PC-3 (cell line): ENCODE data around the gene CD300LB.

Source experiments
- CTCF ChIP-seq: fragments of 300-600 bp; sonication (generic); conservative IDR thresholded peaks from 2 replicates; pipeline ENCODE4 v1.5.1; 2017; ENCODE audit warnings: antibody characterized with exemption, low read depth, mild to moderate bottlenecking, low read length
- EZH2 ChIP-seq: fragments of 300-600 bp; sonication (generic); IDR thresholded peaks from one replicate; pipeline ENCODE4 v1.6.1; 2017; ENCODE audit warnings: antibody characterized with exemption, mild to moderate bottlenecking, low read length; ENCODE audit not compliant: unreplicated experiment

- TF ChIP-seq CTCF (no peak), EZH2 (no peak)
Observed at GRCh38 chr17:74567397-74567796, 36.1 kb upstream of the CD300LB start, which contains the start of gene CD300H.
